Heart right ventricle (tissue), 16 donors: ENCODE results near the gene CFB. TPM values are rescaled to one million over a fixed set of nuclear protein-coding genes. Genes with fewer than 3 reads are reported as not detected.

Experiments used
- ATAC-seq, 8 donors: fragments of 200-7000 bp; cut with Tn5 transposase; one replicate each; pipeline ENCODE4 v1.9.1; 2020; ENCODE audit warnings: mild to moderate bottlenecking in 8 of 8, moderate library complexity in 8 of 8, moderate number of reproducible peaks in 1 of 8
- DNase-seq, 2 donors: peaks; one replicate each; pipeline ENCODE4 v3.0.0-alpha.2; 2020
- H3K27ac ChIP-seq, 10 donors: fragments of 200-600 bp; sonication (generic) in 2 of 10; one replicate each; pipeline versions ENCODE4 v1.5.0 to v1.8.0; 2020 to 2022; ENCODE audit warnings: mild to moderate bottlenecking in 3 of 10
- H3K27me3 ChIP-seq, 7 donors: fragments of 200-600 bp; one replicate each; pipeline ENCODE4 v1.8.0; 2021 to 2022; ENCODE audit warnings: mild to moderate bottlenecking in 2 of 7
- H3K36me3 ChIP-seq, 9 donors: fragments of 200-600 bp; sonication (generic) in 1 of 9; one replicate each; pipeline versions ENCODE4 v1.5.0 to v1.8.0; 2020 to 2022; ENCODE audit warnings: mild to moderate bottlenecking in 2 of 9
- H3K4me1 ChIP-seq, 9 donors: fragments of 200-600 bp; sonication (generic) in 1 of 9; one replicate each; pipeline versions ENCODE4 v1.5.0 to v1.8.0; 2020 to 2022; ENCODE audit warnings: mild to moderate bottlenecking in 4 of 9
- H3K4me3 ChIP-seq, 10 donors: fragments of 200-600 bp; sonication (generic) in 2 of 10; one replicate each; pipeline versions ENCODE4 v1.5.0 to v1.8.0; 2020 to 2022; ENCODE audit warnings: mild to moderate bottlenecking in 7 of 10, moderate library complexity in 2 of 10
- H3K9me3 ChIP-seq, 11 donors: fragments of 200-600 bp in 10 of 11; sonication (generic) in 2 of 11; one replicate each; pipeline versions ENCODE4 v1.5.0 to v1.8.0; 2013 to 2022; ENCODE audit warnings: mild to moderate bottlenecking in 2 of 11, control low read depth in 1 of 11, moderate library complexity in 1 of 11
- WGBS, 2 donors: extraction: QIAGEN DNeasy Blood & Tissue Kit; methylation state at CpG; one replicate each; pipeline ENCODE4 v1.1.7; 2013; ENCODE audit warnings: inconsistent platforms in 1 of 2; 5-methylcytosine and 5-hydroxymethylcytosine counted together
- intact Hi-C, 10 donors: fragments of 100-400 bp; cut with DNase I; formaldehyde crosslinking; loops; one replicate each; pipeline versions ENCODE4 v1.11.1 to v1.14.2; 2022
- polyA plus RNA-seq, 2 donors: library from polyadenylated mRNA; stranded (reverse); fragments of 200-250 nt; gene quantifications; one replicate each; pipeline ENCODE4 v1.2.3, GENCODE V29; 2013
- total RNA-seq, 10 donors: library from RNA; stranded (reverse); fragmentation: NEBNext Ultra II Directional in 3 of 10; extraction: Animal tissue kit (Norgen Biotek cat#: 25700) in 3 of 10; gene quantifications; one replicate each; pipeline versions ENCODE4 v1.2.1 to v1.2.4, GENCODE V29; 2021 to 2023
- TF ChIP-seq, protein P1 (sequence below), 9 donors: fragments of 200-600 bp; sonication (generic) in 2 of 9; IDR thresholded peaks; one replicate each; pipeline versions ENCODE4 v1.5.0 to v1.8.0; 2021 to 2022; ENCODE audit warnings: antibody characterized with exemption in 9 of 9, mild to moderate bottlenecking in 5 of 9, moderate library complexity in 1 of 9
- donor health status: Arrhythmogenic right ventricular cardiomyopathy.
- donor health status: ischemic (EF 13 %, LVEDD 7.1; RV severe dilation, severe dysfunction).
- donor health status: healthy with polysubstance abuse.
- donor health status: DM: no; HTN: yes; CAD: no.
- donor health status: DM: no; HTN: no; CAD: no.
- donor health status: ischemic (EF 25% LVEDD 6.9; RV normal size, moderate dysfunction).
- donor health status: ischemic (EF 25% LVEDD 5.7; RV mildly dilated, moderate dysfunction).
- donor health status: healthy.
- donor health status: DM: yes; HTN: yes; CAD: no.
- donor health status: Ischemic cardiomyopathy.
- donor health status: ischemic (EF 35%, LVEDD 5.7; RV mildly dilated, moderate dysfunction).
- donor health status: nonischemic (EF 11% LVEDD 7.7; RV severe dilation, severe dysfunction).
- donor health status: DM: yes; HTN: yes; CAD: no.
- donor health status: PGD.
- donor health status: ischemic (EF 29% LVEDD 5.4; RV normal size, mild dysfunction).
- donor health status: nonischemic (EF 23%, LVEDD 6.1; RV moderate dilation, normal function).

Gene CFB
- total and polyA plus RNA-seq, 12 donors, result 2.8 to 24.4 (median 6.0) TPM

GRCh38 chr6:31935823-31936222 lies 10.1 kb upstream of the CFB start:
- no peaks in the 10 kb centered on the region for H3K27me3 ChIP-seq
- no peaks in the 10 kb centered on the region for H3K4me1 ChIP-seq
- intact Hi-C loops, result no loop called here
- H3K9me3 ChIP-seq, result no peaks in the 10 kb centered on the region
- TF ChIP-seq, protein P1, sequence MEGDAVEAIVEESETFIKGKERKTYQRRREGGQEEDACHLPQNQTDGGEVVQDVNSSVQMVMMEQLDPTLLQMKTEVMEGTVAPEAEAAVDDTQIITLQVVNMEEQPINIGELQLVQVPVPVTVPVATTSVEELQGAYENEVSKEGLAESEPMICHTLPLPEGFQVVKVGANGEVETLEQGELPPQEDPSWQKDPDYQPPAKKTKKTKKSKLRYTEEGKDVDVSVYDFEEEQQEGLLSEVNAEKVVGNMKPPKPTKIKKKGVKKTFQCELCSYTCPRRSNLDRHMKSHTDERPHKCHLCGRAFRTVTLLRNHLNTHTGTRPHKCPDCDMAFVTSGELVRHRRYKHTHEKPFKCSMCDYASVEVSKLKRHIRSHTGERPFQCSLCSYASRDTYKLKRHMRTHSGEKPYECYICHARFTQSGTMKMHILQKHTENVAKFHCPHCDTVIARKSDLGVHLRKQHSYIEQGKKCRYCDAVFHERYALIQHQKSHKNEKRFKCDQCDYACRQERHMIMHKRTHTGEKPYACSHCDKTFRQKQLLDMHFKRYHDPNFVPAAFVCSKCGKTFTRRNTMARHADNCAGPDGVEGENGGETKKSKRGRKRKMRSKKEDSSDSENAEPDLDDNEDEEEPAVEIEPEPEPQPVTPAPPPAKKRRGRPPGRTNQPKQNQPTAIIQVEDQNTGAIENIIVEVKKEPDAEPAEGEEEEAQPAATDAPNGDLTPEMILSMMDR (IDR thresholded peaks at IDR 0.05), result no peak
- no peak overlapping the region for H3K27ac ChIP-seq
- no peak for DNase-seq
- 70 to 74% methylated on average over 9 of the region's 9 CpGs for WGBS, 2 donors
- H3K36me3 ChIP-seq, result peaks cover 0 to 17% (median 0%) of the 10 kb centered on the region in 9 donors
- no peak overlapping the region for H3K4me3 ChIP-seq
- ATAC-seq, result no peak

DNA sequence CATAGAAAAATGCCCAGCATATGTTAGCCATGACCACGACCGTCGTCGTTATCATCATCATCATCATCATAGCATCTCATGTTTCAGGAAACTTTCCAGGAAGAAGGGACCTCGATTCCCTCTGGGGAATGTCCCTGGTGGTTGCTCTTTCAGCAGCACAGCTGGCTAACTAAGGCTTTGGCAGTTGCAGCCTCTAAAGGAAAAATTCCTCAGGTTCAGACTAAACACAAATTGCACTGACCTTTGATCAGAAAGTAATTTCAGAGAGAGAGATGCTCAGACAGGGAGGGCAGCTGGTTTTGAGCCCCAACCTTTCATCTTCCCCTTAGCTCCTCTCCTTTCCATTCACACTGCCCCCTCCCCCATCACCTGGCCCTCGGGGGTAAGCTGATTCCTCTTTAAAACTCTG lies 5.6 kb upstream of the CFB start:
- TF ChIP-seq, protein P1 (IDR thresholded peaks at IDR 0.05), result no peak
- H3K4me1 ChIP-seq, result peaks cover 0 to 7% (median 0%) of the 10 kb centered on the region in 9 donors
- H3K36me3 ChIP-seq, result peaks cover 0 to 23% (median 0%) of the 10 kb centered on the region in 9 donors
- H3K4me3 ChIP-seq, result no peak overlapping the region
- 12 to 18% methylated on average over 6 of the region's 6 CpGs for WGBS, 2 donors
- H3K27ac ChIP-seq, result no peak overlapping the region
- ATAC-seq (no peak), DNase-seq (no peak)
- intact Hi-C loops, result loop anchor here in 2 of 10 donors (10.0 kb wide), 2 partner anchors 255 to 265 kb away; partner anchors contain the start of gene LY6G5C (in 1 of the 2)
- H3K27me3 ChIP-seq, result peaks cover 0 to 21% (median 0%) of the 10 kb centered on the region in 7 donors
- no peaks in the 10 kb centered on the region for H3K9me3 ChIP-seq

GRCh38 chr6:31943742-31944141 lies 2.2 kb upstream of the CFB start:
- no peak for DNase-seq
- intact Hi-C loops, result loop anchor here in 2 of 10 donors (10.0 kb wide), 2 partner anchors 259 to 269 kb away; partner anchors contain the start of gene LY6G5C (in 1 of the 2)
- no peak overlapping the region for H3K4me3 ChIP-seq
- peaks cover 0 to 20% (median 0%) of the 10 kb centered on the region in 9 donors for H3K36me3 ChIP-seq
- H3K27ac ChIP-seq, result no peak overlapping the region
- 78 to 85% methylated on average over 3 of the region's 3 CpGs for WGBS, 2 donors
- ATAC-seq, result no peak
- peaks cover 0 to 18% (median 4%) of the 10 kb centered on the region in 9 donors for H3K4me1 ChIP-seq
- H3K27me3 ChIP-seq, result peaks cover 0 to 21% (median 0%) of the 10 kb centered on the region in 7 donors
- H3K9me3 ChIP-seq, result no peaks in the 10 kb centered on the region
- TF ChIP-seq, protein P1 (IDR thresholded peaks at IDR 0.05), result no peak

DNA sequence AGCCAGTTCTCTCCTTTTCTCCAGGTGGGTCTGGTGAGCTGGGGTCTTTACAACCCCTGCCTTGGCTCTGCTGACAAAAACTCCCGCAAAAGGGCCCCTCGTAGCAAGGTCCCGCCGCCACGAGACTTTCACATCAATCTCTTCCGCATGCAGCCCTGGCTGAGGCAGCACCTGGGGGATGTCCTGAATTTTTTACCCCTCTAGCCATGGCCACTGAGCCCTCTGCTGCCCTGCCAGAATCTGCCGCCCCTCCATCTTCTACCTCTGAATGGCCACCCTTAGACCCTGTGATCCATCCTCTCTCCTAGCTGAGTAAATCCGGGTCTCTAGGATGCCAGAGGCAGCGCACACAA lies 765 bp upstream of the CFB start:
- peak overlapping the region in 5 of 10 donors; percentile 26 to 37 (median 32) for H3K4me3 ChIP-seq
- DNase-seq (no peak), ATAC-seq (no peak)
- H3K36me3 ChIP-seq, result peaks cover 0 to 7% (median 0%) of the 10 kb centered on the region in 9 donors
- TF ChIP-seq, protein P1 (IDR thresholded peaks at IDR 0.05), result no peak
- H3K9me3 ChIP-seq, result no peaks in the 10 kb centered on the region
- H3K27me3 ChIP-seq, result peaks cover 0 to 21% (median 0%) of the 10 kb centered on the region in 7 donors
- intact Hi-C loops, result loop anchor here in 2 of 10 donors (10.0 kb wide), 2 partner anchors 260 to 270 kb away; partner anchors contain the start of gene LY6G5C (in 1 of the 2)
- peak overlapping the region in 9 of 10 donors; percentile 7 to 85 (median 68) for H3K27ac ChIP-seq
- WGBS, 2 donors, result 81 to 85% methylated on average over 9 of the region's 9 CpGs
- H3K4me1 ChIP-seq, result peaks cover 0 to 18% (median 4%) of the 10 kb centered on the region in 9 donors
